HepG2 (cell line): ENCODE data around the gene CIAO2B. TPM values are rescaled to one million over a fixed set of nuclear protein-coding genes. Genes with fewer than 3 reads are reported as not detected.

Source experiments
- ATF1 ChIP-seq: IDR thresholded peaks from 2 replicates; pipeline ENCODE4 v1.6.1; 2016; ENCODE audit warnings: mild to moderate bottlenecking, control low read depth
- ATF5 ChIP-seq: sonication (generic); formaldehyde crosslinking; IDR thresholded peaks from 2 replicates; pipeline ENCODE4 v1.4.0; 2020; ENCODE audit warnings: mild to moderate bottlenecking, low read depth, missing genetic modification reagents
- BCLAF1 ChIP-seq: fragments of 450-650 bp; IDR thresholded peaks from 2 replicates; pipeline ENCODE4 v1.6.1; 2017; ENCODE audit warnings: mild to moderate bottlenecking
- DBP ChIP-seq: sonication (generic); formaldehyde crosslinking; IDR thresholded peaks from 2 replicates; pipeline ENCODE4 v1.4.0; 2020; ENCODE audit warnings: missing genetic modification reagents; ENCODE audit errors: not compliant biosample characterization
- FOXP1 ChIP-seq, 2 experiments: fragments of 450-650 bp in 1 of 2; IDR thresholded peaks; 2 replicates each; pipeline ENCODE4 v1.6.1; 2017 to 2018; ENCODE audit warnings: antibody characterized with exemption in 1 of 2
- GPBP1L1 ChIP-seq: sonication (generic); formaldehyde crosslinking; IDR thresholded peaks from 2 replicates; pipeline ENCODE4 v1.5.0; 2020; ENCODE audit warnings: mild to moderate bottlenecking, missing genetic modification reagents
- KAT2B ChIP-seq: fragments of 150-350 bp; IDR thresholded peaks from 2 replicates; pipeline ENCODE4 v1.6.1; 2014; ENCODE audit warnings: low read depth, low read length, borderline replicate concordance
- MBD4 ChIP-seq: IDR thresholded peaks from 2 replicates; pipeline ENCODE4 v1.6.1; 2012; ENCODE audit warnings: low read length, inconsistent platforms, borderline replicate concordance
- NFE2 ChIP-seq: sonication (generic); formaldehyde crosslinking; IDR thresholded peaks from 2 replicates; pipeline ENCODE4 v1.4.0; 2020; ENCODE audit warnings: missing genetic modification reagents
- NFE2L1 ChIP-seq: sonication (generic); formaldehyde crosslinking; IDR thresholded peaks from 2 replicates; pipeline ENCODE4 v1.4.0; 2020; ENCODE audit warnings: missing genetic modification reagents, mild to moderate bottlenecking, borderline replicate concordance
- NFE2L2 ChIP-seq: fragments of 150-350 bp; IDR thresholded peaks from 2 replicates; pipeline ENCODE4 v1.6.1; 2014; ENCODE audit warnings: low read length
- PHF20 ChIP-seq: sonication (generic); formaldehyde crosslinking; IDR thresholded peaks from 2 replicates; pipeline ENCODE4 v1.5.0; 2020; ENCODE audit warnings: mild to moderate bottlenecking, missing genetic modification reagents
- POLR2AphosphoS5 ChIP-seq: IDR thresholded peaks from 2 replicates; pipeline ENCODE4 v1.6.1; 2012; ENCODE audit warnings: low read depth, low read length
- RNF2 ChIP-seq: fragments of 450-650 bp; conservative IDR thresholded peaks from 2 replicates; pipeline ENCODE4 v1.6.1; 2016; ENCODE audit warnings: low read depth
- SRSF1 ChIP-seq: fragments of 200-400 bp; formaldehyde crosslinking; optimal IDR thresholded peaks from 2 replicates; pipeline ENCODE3; 2017; ENCODE audit warnings: mild to moderate bottlenecking, low read depth, low read length, moderate library complexity
- THAP11 ChIP-seq: IDR thresholded peaks from 2 replicates; pipeline ENCODE4 v1.6.1; 2016; ENCODE audit warnings: missing biosample characterization, missing genetic modification reagents
- ZNF432 ChIP-seq: sonication (generic); formaldehyde crosslinking; IDR thresholded peaks from 2 replicates; pipeline ENCODE4 v1.5.0; 2020; ENCODE audit warnings: missing genetic modification reagents, mild to moderate bottlenecking, borderline replicate concordance
- ZNF609 ChIP-seq: sonication (generic); formaldehyde crosslinking; IDR thresholded peaks from 2 replicates; pipeline ENCODE4 v1.4.0; 2020; ENCODE audit warnings: mild to moderate bottlenecking, missing genetic modification reagents, borderline replicate concordance
- polyA plus RNA-seq, 8 experiments: library from polyadenylated mRNA; depleted of rRNA in 3 of 8; stranded (reverse) in 7 of 8; unstranded in 1 of 8; fragments of >200 nt; fragmentation: Illumina TruSeq in 4 of 8; extraction: Trizol in 4 of 8; gene quantifications; 2 replicates each; pipeline versions ENCODE4 v1.2.1 to v1.2.3, GENCODE V29; 2011 to 2016; ENCODE audit warnings: low read depth in 4 of 8, missing spikeins in 1 of 8, mixed read lengths in 1 of 8; ENCODE audit not compliant: insufficient read depth in 1 of 8
- total RNA-seq, 5 experiments: library from RNA; depleted of rRNA; stranded (reverse); fragments of >200 nt; fragmentation: Illumina TruSeq; extraction: Trizol; gene quantifications; 2 replicates each; pipeline ENCODE4 v1.2.3, GENCODE V29; 2016; ENCODE audit warnings: low read depth in 1 of 5

CIAO2B gene
- total and polyA plus RNA-seq, 2 of the 13 experiments (the other 11 are each of a cell fraction or from before 2014, with no cell fraction given), result 157 to 293 TPM

- no peak for TF ChIP-seq BCLAF1
- no peak for TF ChIP-seq SRSF1
- TF ChIP-seq ZNF432 (CRISPR knock-in tag), result no peak
- peak; percentile 32; the same call in 1 of the 2 replicates for TF ChIP-seq PHF20 (CRISPR knock-in tag)
- no peak for TF ChIP-seq DBP (CRISPR knock-in tag)
- peak; percentile 28; the same call in 1 of the 2 replicates for TF ChIP-seq ATF1 (CRISPR knock-in tag)
- no peak for TF ChIP-seq KAT2B
- TF ChIP-seq NFE2L2, result no peak
- TF ChIP-seq MBD4, result no peak
- TF ChIP-seq GPBP1L1, result no peak
- no peak for TF ChIP-seq ATF5 (CRISPR knock-in tag)
- TF ChIP-seq THAP11 (CRISPR knock-in tag), result peak; percentile 39; the same call in 1 of the 2 replicates
- no peak; the same call in 1 of the 2 replicates for TF ChIP-seq POLR2AphosphoS5
- TF ChIP-seq RNF2, result no peak
- TF ChIP-seq FOXP1 (IDR thresholded peaks at IDR 0.05), result no peak
- TF ChIP-seq FOXP1 (CRISPR knock-in tag; IDR thresholded peaks at IDR 0.05), result peak; percentile 70
- TF ChIP-seq NFE2L1 (CRISPR knock-in tag), result no peak; the same call in 1 of the 2 replicates
- no peak for TF ChIP-seq NFE2 (CRISPR knock-in tag)
- peak; percentile 83; the same call in 1 of the 2 replicates for TF ChIP-seq ZNF609 (CRISPR knock-in tag)
Measured at GRCh38 chr16:66905633-66906539, 28.3 kb downstream of the CIAO2B start (continued).
